ENCODE results near the gene UBE4B.

Gene UBE4B

DNA sequence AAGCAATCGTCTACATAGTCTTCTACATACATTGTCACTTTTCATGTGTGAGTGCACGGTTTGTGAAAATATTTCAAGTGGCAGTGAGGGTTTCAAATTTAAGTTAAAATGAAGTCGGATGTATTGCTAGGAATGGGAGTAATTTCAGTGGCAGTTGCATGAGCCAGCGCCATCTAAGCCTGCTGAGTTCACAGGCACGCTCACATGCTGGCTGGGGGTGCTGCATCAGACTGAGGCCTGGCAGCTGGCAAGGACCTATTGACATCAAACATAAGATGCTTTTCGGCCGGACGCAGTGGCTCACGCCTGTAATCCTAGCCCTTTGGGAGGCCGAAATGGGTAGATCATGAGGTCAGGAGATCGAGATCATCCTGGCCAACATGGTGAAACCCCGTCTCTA lies 80.7 kb downstream of the UBE4B start:
- Histone ChIP-seq H3K36me3 (ENCODE audit: control insufficient read depth in 2 of 2, insufficient read depth in 2 of 2, low read length in 2 of 2) (peaks cover 5 to 22% of the 10 kb centered on the region in 2 donors), H3K27me3 (ENCODE audit: control insufficient read depth in 1 of 2, insufficient read depth in 2 of 2, low read length in 2 of 2) (no peaks in the 10 kb centered on the region), H3K4me1 (ENCODE audit: control insufficient read depth, insufficient read depth, low read length) (peaks cover 7% of the 10 kb centered on the region), H3K27ac (ENCODE audit: low read length) (no peak overlapping the region), H3K9ac (ENCODE audit: low read length in 2 of 2) (no peak overlapping the region), H3K9me3 (ENCODE audit: control insufficient read depth in 2 of 2, low read length in 2 of 2) (no peaks in the 10 kb centered on the region), H3K4me3 (ENCODE audit: low read length in 2 of 2) (no peak overlapping the region)

DNA sequence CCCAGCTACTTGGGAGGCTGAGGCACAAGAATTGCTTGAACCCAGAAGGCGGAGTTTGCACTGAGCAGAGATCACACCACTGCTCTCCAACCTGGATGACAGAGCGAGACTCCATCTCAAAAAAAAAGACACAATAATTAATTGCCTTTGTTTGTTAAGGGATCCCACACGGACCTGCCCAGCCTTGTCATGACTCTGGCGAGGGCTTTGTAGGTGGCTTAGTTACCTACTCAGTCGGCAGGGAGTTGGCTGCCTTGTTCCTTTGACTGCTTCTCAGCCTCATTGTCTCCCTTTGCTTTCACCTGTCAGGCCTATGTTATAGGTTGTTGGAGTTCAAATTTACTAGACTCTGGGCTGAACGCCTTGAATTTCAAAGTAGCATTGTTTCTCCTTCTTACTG lies 82.0 kb downstream of the UBE4B start:
- Histone ChIP-seq H3K4me3 (ENCODE audit: low read length in 2 of 2) (no peak overlapping the region), H3K4me1 (ENCODE audit: control insufficient read depth, insufficient read depth, low read length) (peaks cover 2% of the 10 kb centered on the region), H3K27ac (ENCODE audit: low read length) (no peak overlapping the region), H3K27me3 (ENCODE audit: control insufficient read depth in 1 of 2, insufficient read depth in 2 of 2, low read length in 2 of 2) (no peaks in the 10 kb centered on the region), H3K36me3 (ENCODE audit: control insufficient read depth in 2 of 2, insufficient read depth in 2 of 2, low read length in 2 of 2) (peaks cover 12 to 25% of the 10 kb centered on the region in 2 donors), H3K9ac (ENCODE audit: low read length in 2 of 2) (no peak overlapping the region), H3K9me3 (ENCODE audit: control insufficient read depth in 2 of 2, low read length in 2 of 2) (no peaks in the 10 kb centered on the region)

DNA sequence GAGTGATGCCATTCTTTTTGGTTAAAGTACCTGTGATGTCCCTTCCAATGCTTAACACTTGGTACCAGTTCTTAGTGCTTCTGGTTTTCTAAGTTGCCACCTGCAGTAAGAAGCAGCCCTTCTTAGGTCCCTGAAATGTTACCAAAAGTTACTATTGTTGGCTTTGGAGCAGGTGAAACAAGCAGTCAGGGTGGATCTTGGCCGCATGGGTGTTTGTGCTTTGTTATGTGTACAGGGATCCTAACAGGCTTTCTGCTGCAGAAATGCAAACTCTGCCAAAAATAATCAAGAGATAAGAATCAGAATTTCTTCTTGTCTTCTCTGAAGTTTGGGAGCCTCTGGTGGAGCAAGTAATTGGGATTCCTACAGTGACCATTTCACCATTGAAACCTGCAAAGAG lies 84.4 kb downstream of the UBE4B start:
- no peak overlapping the region for H3K4me3 ChIP-seq (ENCODE audit: low read length in 2 of 2)
- no peak overlapping the region for H3K9ac ChIP-seq (ENCODE audit: low read length in 2 of 2)
- H3K4me1 ChIP-seq (ENCODE audit: control insufficient read depth, insufficient read depth, low read length) = no peaks in the 10 kb centered on the region
- no peaks in the 10 kb centered on the region for H3K9me3 ChIP-seq (ENCODE audit: control insufficient read depth in 2 of 2, low read length in 2 of 2)
- H3K27ac ChIP-seq (ENCODE audit: low read length) = peak overlapping the region; percentile 79
- no peaks in the 10 kb centered on the region for H3K27me3 ChIP-seq (ENCODE audit: control insufficient read depth in 1 of 2, insufficient read depth in 2 of 2, low read length in 2 of 2)
- H3K36me3 ChIP-seq (ENCODE audit: control insufficient read depth in 2 of 2, insufficient read depth in 2 of 2, low read length in 2 of 2) = peaks cover 7 to 22% of the 10 kb centered on the region in 2 donors

DNA sequence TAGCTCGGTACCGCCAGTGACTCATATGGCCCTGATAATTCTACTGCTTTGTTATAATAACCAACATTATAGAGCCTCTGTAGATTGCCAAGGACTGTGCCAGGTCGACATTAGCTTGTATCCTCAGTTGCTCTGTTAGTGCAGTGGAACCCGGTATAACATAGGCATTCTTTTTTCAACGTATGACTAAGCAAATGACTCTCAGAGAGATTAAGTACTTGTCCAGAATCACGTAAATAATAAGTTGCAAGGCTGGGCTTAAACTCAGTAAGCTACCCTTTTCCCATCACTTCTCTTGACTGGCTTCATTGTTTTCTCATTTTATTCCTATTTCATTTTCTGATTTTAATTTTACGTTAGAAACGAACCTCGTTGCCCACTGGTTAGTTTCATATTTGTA lies 85.1 kb downstream of the UBE4B start:
- Histone ChIP-seq H3K36me3 (ENCODE audit: control insufficient read depth in 2 of 2, insufficient read depth in 2 of 2, low read length in 2 of 2) (peaks cover 7 to 22% of the 10 kb centered on the region in 2 donors), H3K4me1 (ENCODE audit: control insufficient read depth, insufficient read depth, low read length) (no peaks in the 10 kb centered on the region), H3K27me3 (ENCODE audit: control insufficient read depth in 1 of 2, insufficient read depth in 2 of 2, low read length in 2 of 2) (no peaks in the 10 kb centered on the region), H3K4me3 (ENCODE audit: low read length in 2 of 2) (peak overlapping the region; percentile 3 to 23), H3K27ac (ENCODE audit: low read length) (peak overlapping the region; percentile 79), H3K9me3 (ENCODE audit: control insufficient read depth in 2 of 2, low read length in 2 of 2) (no peaks in the 10 kb centered on the region), H3K9ac (ENCODE audit: low read length in 2 of 2) (no peak overlapping the region)

DNA sequence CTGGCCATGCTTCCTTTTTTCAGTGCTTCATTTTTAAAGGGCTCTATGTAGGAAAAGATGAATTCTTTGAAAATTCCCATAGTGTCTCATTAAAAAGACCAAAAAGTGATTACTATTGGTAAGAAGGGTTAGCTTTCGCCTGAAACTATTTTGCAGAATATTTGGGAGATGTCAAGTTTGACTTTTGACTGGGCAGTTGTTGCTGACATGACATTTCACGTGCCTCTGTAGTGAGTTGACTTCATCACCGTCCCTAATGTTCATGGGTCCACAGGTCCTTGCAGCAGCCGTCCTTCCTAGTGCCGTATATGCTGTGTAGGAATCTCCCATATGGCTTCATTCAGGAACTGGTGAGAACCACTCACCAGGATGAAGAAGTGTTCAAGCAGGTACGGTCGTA lies 88.9 kb downstream of the UBE4B start:
- no peaks in the 10 kb centered on the region for H3K9me3 ChIP-seq (ENCODE audit: control insufficient read depth in 2 of 2, low read length in 2 of 2)
- H3K4me1 ChIP-seq (ENCODE audit: control insufficient read depth, insufficient read depth, low read length) = no peaks in the 10 kb centered on the region
- H3K36me3 ChIP-seq (ENCODE audit: control insufficient read depth in 2 of 2, insufficient read depth in 2 of 2, low read length in 2 of 2) = peaks cover 7 to 10% of the 10 kb centered on the region in 2 donors
- no peak overlapping the region for H3K4me3 ChIP-seq (ENCODE audit: low read length in 2 of 2)
- H3K27me3 ChIP-seq (ENCODE audit: control insufficient read depth in 1 of 2, insufficient read depth in 2 of 2, low read length in 2 of 2) = no peaks in the 10 kb centered on the region
- peak overlapping the region; percentile 37 for H3K27ac ChIP-seq (ENCODE audit: low read length)
- H3K9ac ChIP-seq (ENCODE audit: low read length in 2 of 2) = no peak overlapping the region

DNA sequence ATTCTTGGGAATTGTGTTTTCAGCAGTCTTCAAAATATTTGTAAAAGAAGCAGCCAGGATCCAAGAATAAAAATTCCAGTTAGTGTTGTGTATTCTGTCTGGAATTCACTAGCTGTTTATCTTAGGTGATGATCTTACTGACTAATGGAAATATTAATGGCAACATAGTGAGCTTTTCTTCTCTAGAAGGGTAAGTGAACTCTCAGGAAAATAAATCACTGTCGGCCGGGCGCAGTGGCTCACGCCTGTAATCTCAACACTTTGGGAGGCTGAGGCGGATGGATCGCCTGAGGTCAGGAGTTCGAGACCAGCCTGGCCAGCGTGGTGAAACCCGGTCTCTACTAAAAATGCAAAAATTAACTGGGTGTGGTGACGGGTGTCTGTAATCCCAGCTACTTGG lies 90.2 kb downstream of the UBE4B start:
- no peaks in the 10 kb centered on the region for H3K4me1 ChIP-seq (ENCODE audit: control insufficient read depth, insufficient read depth, low read length)
- H3K27ac ChIP-seq (ENCODE audit: low read length) = peak overlapping the region; percentile 58
- peak overlapping the region in 1 of 2 donors; percentile 25 for H3K9ac ChIP-seq (ENCODE audit: low read length in 2 of 2)
- no peaks in the 10 kb centered on the region for H3K27me3 ChIP-seq (ENCODE audit: control insufficient read depth in 1 of 2, insufficient read depth in 2 of 2, low read length in 2 of 2)
- no peaks in the 10 kb centered on the region for H3K9me3 ChIP-seq (ENCODE audit: control insufficient read depth in 2 of 2, low read length in 2 of 2)
- H3K36me3 ChIP-seq (ENCODE audit: control insufficient read depth in 2 of 2, insufficient read depth in 2 of 2, low read length in 2 of 2) = peaks cover 10% of the 10 kb centered on the region in 2 donors
- H3K4me3 ChIP-seq (ENCODE audit: low read length in 2 of 2) = no peak overlapping the region

DNA sequence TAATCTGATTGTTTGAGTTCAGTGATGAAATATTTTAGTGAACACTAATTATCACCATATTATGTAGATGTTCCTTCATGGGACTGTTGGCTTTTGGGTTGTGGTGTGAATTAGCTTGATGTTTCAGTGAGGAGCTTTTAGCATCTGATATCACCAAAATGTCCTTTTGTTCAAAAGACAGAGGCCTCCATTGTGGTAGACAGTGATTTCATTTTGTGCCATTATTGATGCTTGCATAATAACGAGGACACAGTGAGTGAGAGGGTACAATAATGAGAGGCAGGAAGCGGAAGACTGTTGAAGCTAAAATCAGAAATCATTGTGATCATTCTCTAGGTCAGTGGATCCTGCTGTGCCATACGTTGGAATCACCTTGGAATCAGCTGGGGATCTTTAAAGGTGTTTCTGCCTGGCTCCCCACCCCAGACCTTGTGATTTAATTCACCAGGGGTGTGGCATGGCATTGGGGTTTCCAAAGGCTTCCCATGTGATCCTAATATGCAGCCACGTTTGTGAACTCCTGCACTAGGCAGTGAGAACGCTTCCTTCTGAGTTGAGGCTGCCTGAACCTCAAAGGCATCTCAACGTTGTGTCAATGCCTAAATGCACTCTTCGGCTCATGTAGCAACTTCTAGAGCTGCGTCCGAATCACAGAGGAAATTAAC lies 95.5 kb downstream of the UBE4B start:
- no peak overlapping the region for H3K9ac ChIP-seq (ENCODE audit: low read length in 2 of 2)
- H3K36me3 ChIP-seq (ENCODE audit: control insufficient read depth in 2 of 2, insufficient read depth in 2 of 2, low read length in 2 of 2) = peaks cover 26 to 38% of the 10 kb centered on the region in 2 donors

DNA sequence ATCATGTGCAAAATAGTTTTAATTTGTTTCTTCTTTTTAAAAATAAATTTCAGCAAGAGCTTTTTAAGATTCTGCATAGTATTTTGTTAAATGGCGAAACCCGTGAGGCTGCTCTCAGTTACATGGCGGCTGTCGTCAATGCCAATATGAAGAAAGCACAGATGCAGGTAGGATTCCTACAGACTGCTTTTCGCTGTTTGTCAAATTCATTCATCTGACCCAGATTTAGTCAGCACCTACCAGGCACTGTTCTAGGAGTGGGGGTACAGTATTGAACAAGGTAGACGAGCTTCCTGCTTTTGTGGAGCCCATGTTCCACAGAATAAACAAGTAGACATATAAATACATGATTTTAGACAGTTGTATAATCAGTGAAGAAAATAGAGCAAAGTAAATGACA lies 99.6 kb downstream of the UBE4B start:
- Histone ChIP-seq H3K9me3 (ENCODE audit: control insufficient read depth in 2 of 2, low read length in 2 of 2) (no peaks in the 10 kb centered on the region), H3K36me3 (ENCODE audit: control insufficient read depth in 2 of 2, insufficient read depth in 2 of 2, low read length in 2 of 2) (peaks cover 33 to 45% of the 10 kb centered on the region in 2 donors), H3K27me3 (ENCODE audit: control insufficient read depth in 1 of 2, insufficient read depth in 2 of 2, low read length in 2 of 2) (no peaks in the 10 kb centered on the region), H3K27ac (ENCODE audit: low read length) (no peak overlapping the region), H3K4me1 (ENCODE audit: control insufficient read depth, insufficient read depth, low read length) (no peaks in the 10 kb centered on the region), H3K4me3 (ENCODE audit: low read length in 2 of 2) (no peak overlapping the region), H3K9ac (ENCODE audit: low read length in 2 of 2) (no peak overlapping the region)

More for the DNA sequence above, 95.5 kb downstream of the UBE4B start:
- Histone ChIP-seq H3K4me1 (ENCODE audit: control insufficient read depth, insufficient read depth, low read length) (no peaks in the 10 kb centered on the region), H3K9me3 (ENCODE audit: control insufficient read depth in 2 of 2, low read length in 2 of 2) (no peaks in the 10 kb centered on the region), H3K4me3 (ENCODE audit: low read length in 2 of 2) (no peak overlapping the region), H3K27me3 (ENCODE audit: control insufficient read depth in 1 of 2, insufficient read depth in 2 of 2, low read length in 2 of 2) (no peaks in the 10 kb centered on the region), H3K27ac (ENCODE audit: low read length) (peak overlapping the region; percentile 24)

DNA sequence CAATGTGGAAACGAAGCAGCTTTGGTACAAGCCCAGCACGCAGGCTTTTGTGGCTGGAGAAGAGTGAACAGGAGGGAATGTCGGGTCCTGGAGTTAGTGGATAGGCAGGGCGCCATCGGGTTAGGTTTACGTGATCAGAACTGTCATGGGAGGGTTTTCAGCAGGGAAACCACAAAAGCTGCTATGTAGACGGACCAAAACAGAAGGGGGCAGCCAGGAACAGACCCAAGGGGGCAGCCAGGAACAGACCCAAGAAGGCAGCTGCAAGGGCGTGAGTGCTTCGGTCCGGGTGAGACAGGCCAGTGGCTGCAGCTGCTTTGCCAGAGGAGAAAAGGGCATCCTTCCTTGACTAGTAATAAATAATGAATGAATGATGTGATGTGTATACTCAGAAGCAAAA lies 100.1 kb downstream of the UBE4B start:
- Histone ChIP-seq H3K27me3 (ENCODE audit: control insufficient read depth in 1 of 2, insufficient read depth in 2 of 2, low read length in 2 of 2) (no peaks in the 10 kb centered on the region), H3K36me3 (ENCODE audit: control insufficient read depth in 2 of 2, insufficient read depth in 2 of 2, low read length in 2 of 2) (peaks cover 33 to 48% of the 10 kb centered on the region in 2 donors), H3K27ac (ENCODE audit: low read length) (no peak overlapping the region), H3K9me3 (ENCODE audit: control insufficient read depth in 2 of 2, low read length in 2 of 2) (no peaks in the 10 kb centered on the region), H3K4me3 (ENCODE audit: low read length in 2 of 2) (no peak overlapping the region), H3K9ac (ENCODE audit: low read length in 2 of 2) (no peak overlapping the region), H3K4me1 (ENCODE audit: control insufficient read depth, insufficient read depth, low read length) (no peaks in the 10 kb centered on the region)

DNA sequence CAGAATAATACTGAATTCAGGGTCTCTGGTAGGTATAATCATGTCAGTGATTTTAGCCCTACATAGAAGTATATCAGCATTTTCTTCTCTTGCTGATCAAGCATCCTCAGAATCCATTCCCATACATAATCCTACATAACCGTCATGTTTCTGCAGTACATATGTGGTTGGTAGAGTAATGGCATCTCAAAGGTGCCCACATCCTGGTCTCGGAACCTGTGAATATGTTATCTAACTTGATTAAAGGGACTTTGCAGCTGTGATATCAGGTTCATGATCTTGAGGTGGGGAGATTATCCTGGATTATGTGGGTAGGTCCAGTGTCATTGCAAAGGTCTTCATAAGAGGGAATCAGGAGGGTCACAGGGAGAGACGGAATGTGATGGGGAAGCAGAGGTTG lies 108.2 kb downstream of the UBE4B start:
- H3K36me3 ChIP-seq (ENCODE audit: control insufficient read depth in 2 of 2, insufficient read depth in 2 of 2, low read length in 2 of 2) = peaks cover 19 to 26% of the 10 kb centered on the region in 2 donors
- H3K4me3 ChIP-seq (ENCODE audit: low read length in 2 of 2) = no peak overlapping the region
- H3K9ac ChIP-seq (ENCODE audit: low read length in 2 of 2) = no peak overlapping the region
- no peaks in the 10 kb centered on the region for H3K4me1 ChIP-seq (ENCODE audit: control insufficient read depth, insufficient read depth, low read length)
- H3K27me3 ChIP-seq (ENCODE audit: control insufficient read depth in 1 of 2, insufficient read depth in 2 of 2, low read length in 2 of 2) = no peaks in the 10 kb centered on the region
- H3K9me3 ChIP-seq (ENCODE audit: control insufficient read depth in 2 of 2, low read length in 2 of 2) = no peaks in the 10 kb centered on the region
- H3K27ac ChIP-seq (ENCODE audit: low read length) = no peak overlapping the region

DNA sequence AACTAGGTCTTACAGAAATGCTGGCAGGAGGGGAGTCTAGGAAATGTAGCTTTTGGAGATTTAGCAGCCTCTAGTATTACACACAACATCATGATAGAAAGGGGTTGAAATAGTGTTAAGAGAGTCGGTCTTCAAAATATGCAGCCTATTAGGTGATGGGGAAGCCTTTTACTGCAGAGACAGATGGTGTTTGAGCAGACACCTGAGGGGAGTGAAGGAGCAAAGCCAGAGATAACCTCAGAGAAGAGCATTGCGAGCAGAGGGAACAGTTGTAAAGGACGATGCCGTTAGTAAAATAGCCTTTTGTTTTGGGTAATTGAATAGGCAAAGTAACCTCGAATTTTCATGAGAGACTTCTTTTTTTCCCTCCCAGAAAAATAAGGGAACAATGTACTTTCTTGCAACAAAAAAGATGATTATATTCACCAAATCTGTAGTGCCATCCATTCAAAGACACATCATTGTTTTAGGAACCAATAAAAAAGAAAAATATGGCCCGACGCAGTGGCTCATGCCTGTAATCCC lies 111.3 kb downstream of the UBE4B start:
- no peaks in the 10 kb centered on the region for H3K9me3 ChIP-seq (ENCODE audit: control insufficient read depth in 2 of 2, low read length in 2 of 2)
- no peaks in the 10 kb centered on the region for H3K4me1 ChIP-seq (ENCODE audit: control insufficient read depth, insufficient read depth, low read length)
- H3K4me3 ChIP-seq (ENCODE audit: low read length in 2 of 2) = no peak overlapping the region
- no peaks in the 10 kb centered on the region for H3K27me3 ChIP-seq (ENCODE audit: control insufficient read depth in 1 of 2, insufficient read depth in 2 of 2, low read length in 2 of 2)
- no peak overlapping the region for H3K27ac ChIP-seq (ENCODE audit: low read length)
- H3K36me3 ChIP-seq (ENCODE audit: control insufficient read depth in 2 of 2, insufficient read depth in 2 of 2, low read length in 2 of 2) = peaks cover 14 to 23% of the 10 kb centered on the region in 2 donors
- no peak overlapping the region for H3K9ac ChIP-seq (ENCODE audit: low read length in 2 of 2)
